Measurements from ENCODE around the gene OR2T27. TPM values are rescaled to one million over a fixed set of nuclear protein-coding genes. Genes with fewer than 3 reads are reported as not detected.

The OR2T27 gene
- total and polyA plus RNA-seq, 2 experiments from 2014 or later: not detected

- no peaks in the 10 kb centered on the region for H3K9me2 ChIP-seq (ENCODE audit: insufficient read depth)
- no peaks in the 10 kb centered on the region for H3K36me3 ChIP-seq (ENCODE audit: low read depth)
- H2AFZ ChIP-seq: no peak overlapping the region
- H4K20me1 ChIP-seq (ENCODE audit: insufficient read depth): no peaks in the 10 kb centered on the region
- DNase-seq: no peak
- no peaks in the 10 kb centered on the region for H3K9me3 ChIP-seq (ENCODE audit: low read depth)
- H3K4me2 ChIP-seq (ENCODE audit: unreplicated experiment): no peak overlapping the region
- H3F3A ChIP-seq (ENCODE audit: insufficient read depth): no peaks in the 10 kb centered on the region
- no peak overlapping the region for H3K4me3 ChIP-seq
- no peak overlapping the region for H3K9ac ChIP-seq
- in situ Hi-C loops (cut with MboI): no loop called here
- no peak overlapping the region for H3K27ac ChIP-seq
- no peaks in the 10 kb centered on the region for H3K79me2 ChIP-seq (ENCODE audit: insufficient read depth)
- TF ChIP-seq EZH2 (IDR thresholded peaks at IDR 0.05; ENCODE audit: insufficient read depth, poor library complexity, severe bottlenecking) (no peak), EZH2phosphoT487 (IDR thresholded peaks at IDR 0.05; ENCODE audit: insufficient read depth, low read depth) (no peak)
- H3K4me1 ChIP-seq (ENCODE audit: insufficient read depth): no peaks in the 10 kb centered on the region
- WGBS, 2 experiments (ENCODE audit: low coverage in 1 of 2, low lambda C conversion rate in 2 of 2, missing lambda C conversion rate in 2 of 2): 51 to 59% methylated on average over 7 of the region's 7 CpGs
- no peaks in the 10 kb centered on the region for H3K27me3 ChIP-seq (replicated peaks; ENCODE audit: insufficient read depth)
Observed at GRCh38 chr1:248631354-248632008, 23.8 kb downstream of the OR2T27 start.

GRCh38 chr1:248630551-248630950, 24.8 kb downstream of the OR2T27 start:
- Histone ChIP-seq H3F3A (ENCODE audit: insufficient read depth) (no peaks in the 10 kb centered on the region), H3K4me3 (no peak overlapping the region), H3K27me3 (replicated peaks; ENCODE audit: insufficient read depth) (no peaks in the 10 kb centered on the region), H3K4me1 (ENCODE audit: insufficient read depth) (no peaks in the 10 kb centered on the region), H3K9ac (no peak overlapping the region), H4K20me1 (ENCODE audit: insufficient read depth) (no peaks in the 10 kb centered on the region), H3K4me2 (ENCODE audit: unreplicated experiment) (no peak overlapping the region), H3K9me2 (ENCODE audit: insufficient read depth) (no peaks in the 10 kb centered on the region), H3K36me3 (ENCODE audit: low read depth) (no peaks in the 10 kb centered on the region), H3K9me3 (ENCODE audit: low read depth) (no peaks in the 10 kb centered on the region), H3K27ac (no peak overlapping the region), H2AFZ (no peak overlapping the region), H3K79me2 (ENCODE audit: insufficient read depth) (no peaks in the 10 kb centered on the region)
- no peak for DNase-seq
- WGBS, 2 experiments (ENCODE audit: low coverage in 1 of 2, low lambda C conversion rate in 2 of 2, missing lambda C conversion rate in 2 of 2): 14 to 29% methylated on average over 2 of the region's 2 CpGs
- TF ChIP-seq EZH2 (IDR thresholded peaks at IDR 0.05; ENCODE audit: insufficient read depth, poor library complexity, severe bottlenecking): no peak
- TF ChIP-seq EZH2phosphoT487 (IDR thresholded peaks at IDR 0.05; ENCODE audit: insufficient read depth, low read depth): no peak
- in situ Hi-C loops (cut with MboI): no loop called here

GRCh38 chr1:248627971-248628844, 27.1 kb downstream of the OR2T27 start:
- H3K79me2 ChIP-seq (ENCODE audit: insufficient read depth): no peaks in the 10 kb centered on the region
- H3F3A ChIP-seq (ENCODE audit: insufficient read depth): no peaks in the 10 kb centered on the region
- in situ Hi-C loops (cut with MboI): no loop called here
- no peaks in the 10 kb centered on the region for H3K4me1 ChIP-seq (ENCODE audit: insufficient read depth)
- no peak overlapping the region for H3K4me3 ChIP-seq
- H2AFZ ChIP-seq: no peak overlapping the region
- H3K4me2 ChIP-seq (ENCODE audit: unreplicated experiment): no peak overlapping the region
- H3K9me2 ChIP-seq (ENCODE audit: insufficient read depth): no peaks in the 10 kb centered on the region
- no peaks in the 10 kb centered on the region for H3K36me3 ChIP-seq (ENCODE audit: low read depth)
- DNase-seq: no peak
- H3K27me3 ChIP-seq (replicated peaks; ENCODE audit: insufficient read depth): no peaks in the 10 kb centered on the region
- 37 to 41% methylated on average over 9 of the region's 9 CpGs for WGBS, 2 experiments (ENCODE audit: low coverage in 1 of 2, low lambda C conversion rate in 2 of 2, missing lambda C conversion rate in 2 of 2)
- no peak for TF ChIP-seq EZH2 (IDR thresholded peaks at IDR 0.05; ENCODE audit: insufficient read depth, poor library complexity, severe bottlenecking)
- no peak for TF ChIP-seq EZH2phosphoT487 (IDR thresholded peaks at IDR 0.05; ENCODE audit: insufficient read depth, low read depth)
- H4K20me1 ChIP-seq (ENCODE audit: insufficient read depth): no peaks in the 10 kb centered on the region
- no peaks in the 10 kb centered on the region for H3K9me3 ChIP-seq (ENCODE audit: low read depth)
- H3K27ac ChIP-seq: no peak overlapping the region
- H3K9ac ChIP-seq: no peak overlapping the region

- H2AFZ ChIP-seq: no peak overlapping the region
- no peak overlapping the region for H3K9ac ChIP-seq
- DNase-seq: no peak
- H3K4me2 ChIP-seq (ENCODE audit: unreplicated experiment): no peak overlapping the region
- WGBS, 2 experiments (ENCODE audit: low coverage in 1 of 2, low lambda C conversion rate in 2 of 2, missing lambda C conversion rate in 2 of 2): 12 to 14% methylated on average over 5 of the region's 5 CpGs
- TF ChIP-seq EZH2 (IDR thresholded peaks at IDR 0.05; ENCODE audit: insufficient read depth, poor library complexity, severe bottlenecking) (no peak), EZH2phosphoT487 (IDR thresholded peaks at IDR 0.05; ENCODE audit: insufficient read depth, low read depth) (no peak)
- no peaks in the 10 kb centered on the region for H3K4me1 ChIP-seq (ENCODE audit: insufficient read depth)
- no peaks in the 10 kb centered on the region for H3K79me2 ChIP-seq (ENCODE audit: insufficient read depth)
- no peak overlapping the region for H3K27ac ChIP-seq
- H3K9me3 ChIP-seq (ENCODE audit: low read depth): no peaks in the 10 kb centered on the region
- H3K36me3 ChIP-seq (ENCODE audit: low read depth): no peaks in the 10 kb centered on the region
- no peaks in the 10 kb centered on the region for H3F3A ChIP-seq (ENCODE audit: insufficient read depth)
- H3K9me2 ChIP-seq (ENCODE audit: insufficient read depth): no peaks in the 10 kb centered on the region
- no peaks in the 10 kb centered on the region for H3K27me3 ChIP-seq (replicated peaks; ENCODE audit: insufficient read depth)
- in situ Hi-C loops (cut with MboI): no loop called here
- no peaks in the 10 kb centered on the region for H4K20me1 ChIP-seq (ENCODE audit: insufficient read depth)
- no peak overlapping the region for H3K4me3 ChIP-seq
Observed at GRCh38 chr1:248625971-248626370, 29.4 kb downstream of the OR2T27 start.
